ACHN (cell line): Measurements from ENCODE around the gene GPC5.
"Not testable (repeated sequence)": the region's sequence is repeated elsewhere in the genome, so short reads cannot be mapped to it uniquely, and the experiment has no call there.

Experiments
- DNase-seq: peaks from one replicate; pipeline ENCODE4 v3.0.0-alpha.2; 2015
- in situ Hi-C: cut with HindIII; loops from 2 replicates; pipeline ENCODE4 v1.10.0; 2017; ENCODE audit warnings: low sequenced_read_pairs, low pct_ligation_motif_present, low pct_unique_long_range_greater_than_20kb

Gene GPC5

DNA sequence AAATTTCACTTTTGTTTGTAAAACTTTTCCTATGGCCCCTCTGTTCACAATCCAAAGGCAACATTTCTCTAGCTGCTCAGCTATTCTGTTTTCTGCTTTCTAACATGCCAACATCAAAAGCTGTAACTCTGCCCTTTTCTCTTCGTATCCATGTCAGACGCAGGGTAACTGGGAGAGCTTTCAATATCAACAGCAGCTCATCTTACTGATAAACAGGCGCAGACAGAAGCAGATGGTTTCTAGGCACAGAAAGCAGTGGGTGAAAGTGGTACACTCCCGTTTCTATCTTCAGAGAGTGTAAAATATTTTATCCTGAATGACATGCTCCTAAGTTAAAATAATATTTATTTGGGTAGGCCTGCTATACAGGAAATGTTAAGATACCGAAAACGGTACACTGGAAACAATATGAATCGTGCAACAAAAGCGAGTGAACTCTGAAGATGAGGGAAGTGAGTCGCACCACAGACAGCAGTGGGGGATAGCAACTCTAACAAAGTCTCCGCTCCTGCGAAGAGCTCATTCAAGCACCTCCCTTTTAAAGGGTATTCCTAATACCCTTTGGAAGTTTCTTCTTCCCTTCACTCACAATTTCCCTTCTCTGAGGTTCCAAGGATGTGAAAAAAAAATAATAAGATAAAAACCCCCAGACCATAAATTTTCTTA lies 798.3 kb downstream of the GPC5 start:
- in situ Hi-C loops: no loop called here
- DNase-seq: no peak

DNA sequence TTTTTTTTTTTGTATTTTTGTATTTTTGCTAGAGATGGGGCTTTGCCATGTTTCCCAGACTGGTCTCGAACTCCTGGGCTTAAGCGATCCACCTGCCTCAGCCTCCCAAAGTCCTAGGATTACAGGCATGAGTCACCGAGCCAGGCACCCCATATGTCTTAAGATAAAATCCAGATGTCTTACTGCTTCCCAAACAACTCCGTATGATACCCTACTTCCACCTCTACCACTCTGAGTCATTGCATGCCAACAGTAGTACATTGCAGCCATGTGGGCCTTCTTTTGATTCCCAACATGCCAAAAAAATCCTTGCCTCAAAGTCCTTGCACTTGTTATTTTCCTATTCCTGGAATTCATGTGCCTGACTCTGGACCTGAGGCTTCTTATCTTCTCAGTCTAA lies 799.2 kb downstream of the GPC5 start:
- DNase-seq: no peak
- in situ Hi-C loops: no loop called here

DNA sequence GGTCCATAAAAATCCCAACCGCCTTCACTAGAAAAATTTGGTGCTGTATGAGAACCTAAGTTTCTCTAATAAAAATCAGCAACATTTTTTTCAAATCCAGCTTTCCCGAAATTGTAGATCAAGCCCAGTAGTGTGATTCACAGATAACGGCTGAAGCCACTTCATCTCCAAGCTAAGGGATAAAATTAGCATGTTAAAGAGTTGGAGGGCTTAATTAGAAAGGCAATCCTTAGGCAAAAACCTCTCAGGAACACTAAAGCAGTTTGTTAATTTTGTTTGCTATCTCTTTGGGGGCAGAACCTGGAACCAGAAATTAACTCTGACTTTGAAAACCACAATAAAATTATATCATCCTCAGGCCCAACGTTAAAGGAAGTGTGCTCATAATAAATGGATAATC lies 820.2 kb downstream of the GPC5 start:
- in situ Hi-C loops: no loop called here
- DNase-seq: no peak

DNA sequence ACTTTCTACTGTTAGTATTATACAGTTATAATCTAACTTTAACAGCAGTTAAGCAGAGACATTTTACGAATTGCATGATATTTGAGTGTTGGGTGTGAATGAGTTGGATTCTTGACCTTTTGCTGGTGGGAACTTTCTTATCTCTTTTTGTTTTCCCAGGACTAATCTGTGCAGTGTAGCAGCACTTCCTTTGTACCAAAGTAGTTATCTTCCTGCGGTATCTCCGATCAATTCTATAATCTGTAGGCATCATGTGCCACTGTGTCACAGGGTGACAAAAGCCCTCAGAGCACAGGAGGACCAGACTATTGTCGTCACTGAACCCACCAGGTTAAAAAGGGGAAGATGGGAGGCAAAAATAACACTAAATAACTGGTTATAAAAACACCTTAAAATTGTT lies 823.5 kb downstream of the GPC5 start:
- DNase-seq: no peak
- in situ Hi-C loops: no loop called here

DNA sequence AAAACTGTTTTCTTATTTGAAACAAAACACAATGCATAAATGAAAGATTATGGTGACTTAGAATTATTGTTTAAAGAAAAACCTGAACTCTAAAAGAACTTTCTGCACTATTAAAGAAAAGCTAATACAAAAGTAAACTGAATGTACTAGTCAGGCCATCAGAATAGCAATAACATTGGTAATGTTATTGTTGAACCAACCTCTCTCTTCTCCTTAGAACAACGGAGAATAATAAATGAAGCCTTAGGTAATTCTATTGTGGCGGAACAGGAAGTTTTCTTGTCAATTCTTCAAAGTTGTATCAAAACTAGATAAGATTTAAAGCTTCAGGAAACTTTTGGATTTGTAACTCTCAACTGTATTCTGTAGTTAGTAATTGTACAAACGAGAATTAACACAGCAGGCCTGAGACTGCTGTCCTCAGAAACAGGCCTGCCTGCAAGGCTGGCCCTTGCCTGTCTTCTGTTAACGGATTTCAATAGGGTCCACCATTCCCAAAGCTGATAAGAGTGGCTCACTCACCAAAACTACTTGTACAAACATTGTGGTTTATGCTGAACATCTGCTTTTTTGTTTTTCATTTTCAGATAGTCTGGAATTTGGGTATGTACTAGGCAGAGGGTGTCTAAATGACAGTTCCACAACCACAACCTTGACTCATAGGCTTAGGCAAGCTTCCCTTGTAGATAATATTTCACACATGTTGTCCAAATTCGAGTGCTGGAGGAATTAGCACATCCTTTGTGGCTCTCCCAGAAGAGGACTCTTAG lies 825.8 kb downstream of the GPC5 start:
- in situ Hi-C loops: no loop called here
- DNase-seq: no peak

DNA sequence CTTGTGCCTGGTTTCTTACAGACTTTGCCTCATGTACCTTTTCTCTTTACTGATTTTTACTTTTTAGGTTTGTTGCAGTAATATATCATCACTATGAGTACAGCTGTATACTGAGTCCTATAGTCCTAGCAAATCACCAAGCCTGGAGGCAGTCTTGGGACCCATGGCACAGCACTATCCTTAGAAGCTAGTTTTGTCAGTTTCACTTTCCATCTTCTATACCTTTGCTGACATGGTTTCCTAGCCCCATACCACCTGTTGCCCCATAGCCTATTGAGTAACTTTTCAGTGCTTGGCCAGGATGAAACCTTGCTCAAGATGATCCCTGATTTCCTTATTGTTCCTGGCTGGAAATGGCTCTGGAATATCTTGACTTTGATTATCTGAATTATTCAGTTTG lies 826.4 kb downstream of the GPC5 start:
- DNase-seq: no peak
- in situ Hi-C loops: no loop called here

DNA sequence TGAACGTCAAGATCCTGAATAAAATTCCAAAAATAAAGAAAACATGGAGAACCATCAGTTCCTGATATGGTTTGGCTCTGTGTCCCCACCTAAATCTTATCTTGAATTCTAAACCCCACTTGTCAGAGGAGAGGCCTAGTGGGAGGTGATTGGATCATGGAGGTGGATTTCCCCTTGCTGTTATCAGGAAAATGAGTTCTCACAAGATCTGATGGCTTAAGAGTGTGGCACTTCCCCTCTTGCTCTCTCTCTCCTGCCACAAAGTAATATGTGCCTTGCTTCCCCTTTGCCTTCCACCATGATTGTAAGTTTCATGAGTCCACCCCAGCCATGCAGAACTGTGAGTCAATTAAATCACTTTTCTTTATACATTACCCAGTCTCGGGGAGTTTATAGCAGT lies 827.4 kb downstream of the GPC5 start:
- in situ Hi-C loops: no loop called here
- no peak for DNase-seq

DNA sequence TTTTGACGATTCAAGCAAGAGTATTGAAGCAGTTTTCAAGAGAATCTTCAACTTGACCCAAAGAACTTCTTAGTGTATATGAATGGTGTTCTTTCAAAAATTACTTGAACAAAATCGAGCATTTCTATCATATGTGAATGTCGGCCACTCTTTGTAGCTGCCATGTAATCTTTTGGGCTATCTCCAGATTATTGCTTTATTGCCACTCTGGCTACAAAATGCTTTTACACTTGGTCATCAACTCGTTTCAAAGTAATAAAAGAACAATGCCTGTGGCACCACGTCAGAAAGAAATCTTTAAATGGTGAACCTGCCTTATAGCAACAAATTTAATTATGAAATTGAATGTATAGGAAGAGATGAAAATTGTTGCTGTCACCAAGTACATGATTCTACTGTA lies 834.5 kb downstream of the GPC5 start:
- in situ Hi-C loops: no loop called here

DNA sequence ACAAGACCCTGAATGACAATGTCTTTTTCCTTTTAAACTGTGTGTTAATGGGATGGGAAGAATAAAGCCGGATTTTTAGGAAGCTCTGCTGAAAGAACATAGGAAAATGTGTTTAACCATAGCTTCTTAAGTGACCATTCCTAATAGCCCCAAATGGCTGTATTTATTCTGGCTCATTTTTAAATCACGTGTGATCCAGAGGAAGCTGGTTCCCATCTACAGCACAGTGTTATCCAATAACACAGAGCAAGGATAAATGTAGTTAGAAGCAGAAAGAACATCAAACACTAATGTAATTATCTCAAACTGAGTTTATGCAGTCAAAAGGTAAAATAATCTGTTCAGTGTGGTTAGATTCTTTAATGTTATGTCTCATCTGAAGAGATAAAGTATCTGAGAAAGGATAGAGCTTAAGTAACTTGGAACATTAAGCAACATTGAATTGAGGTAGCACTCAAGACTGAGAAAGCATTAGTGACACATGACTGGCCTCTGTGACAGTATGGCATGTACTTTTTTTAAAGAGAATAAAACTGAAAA lies 853.3 kb downstream of the GPC5 start:
- in situ Hi-C loops: no loop called here
- no peak for DNase-seq

More for the DNA sequence above, 834.5 kb downstream of the GPC5 start:
- DNase-seq: no peak

DNA sequence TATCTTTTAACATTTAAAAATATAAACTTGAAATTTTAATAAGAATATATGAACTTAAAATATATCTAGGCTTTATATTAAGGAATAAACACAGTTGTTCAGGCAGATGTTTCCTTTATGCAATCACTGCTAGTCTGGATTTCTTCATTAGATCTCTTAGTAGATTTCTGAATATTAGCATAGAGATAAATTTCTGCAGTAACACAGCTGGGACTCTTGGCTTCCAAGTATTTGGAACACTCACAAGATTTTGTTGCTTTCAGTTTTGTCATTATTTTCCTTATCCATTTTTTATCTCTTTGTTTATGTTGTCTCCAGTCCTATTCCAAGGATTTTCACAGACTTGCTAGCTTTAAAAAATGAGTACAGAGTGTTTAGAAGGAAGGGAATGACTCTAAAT lies 857.1 kb downstream of the GPC5 start:
- in situ Hi-C loops: no loop called here
- no peak for DNase-seq

DNA sequence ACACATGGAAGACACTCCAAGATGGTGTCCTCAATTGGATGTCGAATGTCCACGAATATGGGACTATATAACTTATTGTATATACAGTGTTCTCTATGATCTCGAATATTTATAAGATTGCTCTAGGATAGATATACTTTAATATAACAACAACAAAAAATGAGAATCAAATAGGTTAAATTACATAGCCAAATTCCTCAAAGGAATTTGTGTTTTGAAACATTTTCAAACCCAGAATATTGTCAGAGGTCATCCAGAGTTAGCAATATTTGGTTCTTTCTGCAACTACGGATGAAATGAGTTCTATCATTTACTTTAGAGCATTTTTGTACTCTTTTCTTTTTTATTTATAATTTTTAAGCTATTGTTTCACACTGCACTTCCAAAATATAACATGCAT lies 857.8 kb downstream of the GPC5 start:
- in situ Hi-C loops: no loop called here

DNA sequence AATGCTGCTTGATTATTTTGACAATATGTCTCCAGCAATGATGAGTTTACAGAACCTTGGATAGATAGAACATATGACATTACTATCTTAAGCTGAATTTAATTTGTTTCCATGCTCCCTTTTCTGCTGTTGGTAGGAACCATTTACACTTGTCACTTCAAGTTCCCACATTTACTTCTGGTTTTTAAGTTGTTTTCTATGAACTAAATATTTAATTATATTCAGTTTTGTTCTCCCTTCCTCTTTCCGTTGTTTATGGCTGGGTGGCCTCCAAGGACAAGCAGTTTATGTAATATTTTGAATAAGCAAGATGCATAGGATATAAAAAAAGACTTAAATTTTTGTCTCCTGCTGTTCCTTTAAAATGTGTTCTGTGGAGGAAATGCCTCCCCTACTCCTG lies 860.6 kb downstream of the GPC5 start:
- no peak for DNase-seq
- in situ Hi-C loops: no loop called here

More for the DNA sequence above, 857.8 kb downstream of the GPC5 start:
- DNase-seq: no peak

DNA sequence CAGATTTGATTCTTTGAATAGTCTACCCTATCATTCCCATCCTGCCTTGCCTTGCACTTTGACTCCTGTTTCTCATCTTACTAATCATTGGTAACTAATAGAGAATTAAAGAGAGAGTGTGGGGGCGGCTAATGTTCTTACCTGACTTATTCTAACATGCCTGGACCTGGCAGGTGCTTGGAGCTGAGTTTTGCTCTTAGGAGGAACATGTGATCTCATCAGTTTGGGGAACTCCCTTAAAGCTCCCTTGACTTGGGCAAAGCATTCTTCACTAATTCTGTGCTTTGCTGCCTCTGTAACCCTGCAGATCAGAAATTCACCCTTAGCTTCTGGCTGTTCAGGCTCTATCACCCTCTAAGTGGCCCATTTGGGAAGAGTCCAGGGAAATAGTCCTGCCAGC lies 861.1 kb downstream of the GPC5 start:
- in situ Hi-C loops: no loop called here

DNA sequence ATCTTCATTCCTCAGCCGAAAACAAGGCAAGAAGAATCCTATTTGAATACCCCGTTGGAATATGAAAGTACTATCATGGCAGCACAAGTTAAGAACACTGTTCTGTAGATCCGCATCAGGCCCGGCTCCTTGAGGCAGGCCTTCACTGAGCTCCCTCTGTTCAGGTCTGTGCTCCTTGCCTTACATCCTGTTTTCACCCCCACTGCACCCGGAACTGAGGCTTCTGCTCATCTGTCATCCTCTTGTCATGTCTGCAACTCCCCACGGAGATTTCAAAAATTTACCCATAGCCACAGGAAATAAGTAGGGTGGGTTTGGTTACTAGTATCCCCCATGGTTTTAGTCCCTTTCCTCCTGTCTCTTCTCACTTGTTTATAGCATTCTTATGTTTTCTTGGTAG lies 861.9 kb downstream of the GPC5 start:
- DNase-seq: no peak
- in situ Hi-C loops: no loop called here

More for the DNA sequence above, 861.1 kb downstream of the GPC5 start:
- DNase-seq: no peak

DNA sequence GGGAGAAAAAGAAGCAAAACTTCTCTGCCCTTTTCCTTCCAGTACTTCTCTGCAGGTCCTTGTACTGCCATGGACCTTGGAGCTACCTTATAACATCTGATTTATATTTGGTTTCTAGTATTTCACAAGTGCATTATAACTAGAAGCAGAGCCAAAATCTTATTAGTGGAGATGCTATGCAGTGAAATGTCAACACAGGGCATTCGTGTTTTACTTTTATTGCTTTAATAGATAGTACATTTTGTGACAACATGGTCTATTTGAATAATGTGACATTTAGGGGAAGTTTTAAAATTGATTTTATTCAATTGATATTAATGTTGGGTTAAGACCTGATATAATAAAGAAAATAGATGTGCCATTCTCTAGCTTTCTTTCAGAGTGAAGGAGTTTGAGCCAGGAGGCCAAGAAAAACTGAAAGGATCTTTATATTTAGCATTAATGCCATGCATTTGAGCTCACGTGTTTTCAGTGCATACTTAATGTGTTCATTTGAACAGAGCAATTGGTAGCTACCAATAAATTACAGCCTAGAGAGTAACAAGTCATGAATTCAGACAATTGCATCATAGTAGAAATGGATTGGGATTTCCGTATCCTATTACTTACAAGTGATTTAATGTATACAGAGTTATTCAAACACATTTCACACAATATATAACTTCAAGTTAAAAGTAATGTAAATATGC lies 863.8 kb downstream of the GPC5 start:
- in situ Hi-C loops: no loop called here
- DNase-seq: no peak

DNA sequence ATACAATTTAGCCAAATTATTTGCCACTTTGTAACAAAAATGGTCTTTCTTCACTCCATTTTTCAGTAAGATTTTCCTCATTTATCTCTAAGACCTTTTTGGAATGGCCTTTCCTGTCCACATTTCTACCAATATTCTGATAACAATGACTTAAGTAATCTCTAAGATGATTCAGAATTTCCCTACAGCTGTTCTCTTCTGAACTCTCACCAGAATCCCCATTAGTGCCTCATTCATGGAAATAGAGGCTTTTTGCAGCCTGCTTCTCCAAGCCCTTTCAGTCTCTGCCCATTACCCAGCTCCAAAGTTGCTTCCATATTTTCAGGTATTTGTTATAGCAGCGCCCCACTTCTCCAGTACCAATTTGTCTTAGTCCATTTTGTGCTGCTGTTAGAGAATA lies 867.0 kb downstream of the GPC5 start:
- in situ Hi-C loops: no loop called here
- no peak for DNase-seq

DNA sequence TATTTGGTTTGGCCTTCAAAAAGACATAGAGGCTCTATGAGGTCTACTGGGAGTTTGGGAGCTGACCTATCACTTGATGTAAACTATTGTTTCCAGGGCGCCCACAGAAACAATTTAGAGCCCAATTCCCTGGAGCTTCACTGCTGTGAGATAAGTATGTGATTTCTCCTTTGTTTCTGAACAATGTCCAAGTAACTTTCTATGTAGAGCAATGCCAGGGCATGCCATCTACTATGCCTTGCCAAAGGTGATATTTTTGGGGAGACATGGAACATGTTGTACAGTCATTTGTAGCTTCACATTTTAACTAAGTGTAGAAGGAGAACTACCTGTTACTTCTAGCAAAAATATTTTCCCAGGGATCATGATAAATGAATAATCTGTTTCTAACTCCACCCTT lies 872.6 kb downstream of the GPC5 start:
- in situ Hi-C loops: no loop called here
- DNase-seq: no peak

DNA sequence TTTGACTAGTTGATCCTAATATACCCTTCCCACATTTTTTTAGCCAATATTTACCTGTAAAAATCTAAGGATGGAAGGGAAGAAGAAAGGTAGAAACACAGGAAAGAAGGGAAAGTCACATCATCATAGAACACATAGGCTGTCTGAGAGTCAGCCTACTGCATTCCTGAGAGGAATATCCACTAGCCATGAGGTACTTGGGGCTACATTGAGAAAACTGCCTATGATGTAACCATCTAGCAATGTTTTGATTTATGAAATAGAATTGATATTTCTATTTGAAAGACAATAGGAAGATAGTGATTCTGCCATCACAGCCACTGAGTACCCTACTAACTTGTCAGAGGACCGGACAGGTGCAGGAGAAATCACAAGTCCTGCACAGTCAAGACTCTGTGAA lies 873.8 kb downstream of the GPC5 start:
- in situ Hi-C loops: no loop called here
- DNase-seq: no peak

DNA sequence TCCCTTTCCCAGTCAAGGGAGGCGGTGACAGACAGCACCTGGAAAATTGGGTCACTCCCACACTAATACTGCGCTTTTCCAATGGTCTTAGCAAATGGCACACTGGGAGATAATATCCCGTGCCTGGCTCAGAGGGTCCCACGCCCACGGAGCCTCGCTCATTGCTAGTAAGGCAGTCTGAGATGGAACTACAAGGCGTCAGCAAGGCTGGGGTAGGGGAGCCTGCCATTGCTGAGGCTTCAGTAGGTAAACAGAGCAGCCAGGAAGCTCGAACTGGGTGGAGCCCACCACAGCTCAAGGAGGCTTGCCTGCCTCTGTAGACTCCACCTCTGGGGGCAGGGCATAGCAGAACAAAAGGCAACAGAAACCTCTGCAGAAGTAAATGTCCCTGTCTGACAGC lies 882.6 kb downstream of the GPC5 start:
- DNase-seq, in situ Hi-C loops: not testable (repeated sequence)
